OCI-LY3 (cell line): ENCODE data around the gene GPC3.

Source experiments
- H2AFZ ChIP-seq: fragments of 200-600, 300-600 bp; shearing (Covaris generic); 2 replicates; pipeline ENCODE4 v1.6.0; 2014; ENCODE audit warnings: antibody characterized with exemption, low read depth, low read length
- H3K27ac ChIP-seq: fragments of 200-600, 300-600 bp; sonication (generic); 2 replicates; pipeline ENCODE4 v1.5.1; 2014; ENCODE audit warnings: mild to moderate bottlenecking, low read length, moderate library complexity, mixed read lengths
- H3K27me3 ChIP-seq: fragments of 200-600, 300-600 bp; sonication (generic); 2 replicates; pipeline ENCODE4 v1.6.1; 2014; ENCODE audit warnings: low read depth, low read length, mixed read lengths
- H3K36me3 ChIP-seq: fragments of 200-600, 300-600 bp; sonication (generic); replicated peaks from 2 replicates; pipeline ENCODE3; 2014; ENCODE audit warnings: low read depth, low read length, mixed read lengths
- H3K4me1 ChIP-seq: fragments of 300-600, 200-600 bp; sonication (generic); 2 replicates; pipeline ENCODE4 v1.6.1; 2014; ENCODE audit warnings: low read length, mixed read lengths
- H3K4me2 ChIP-seq: fragments of 200-600, 300-600 bp; sonication (generic); 2 replicates; pipeline ENCODE4 v1.6.1; 2014; ENCODE audit warnings: low read length, mixed read lengths
- H3K4me3 ChIP-seq: fragments of 300-600, 200-600 bp; sonication (generic); 2 replicates; pipeline ENCODE4 v1.5.1; 2014; ENCODE audit warnings: antibody characterized with exemption, mild to moderate bottlenecking, low read length, moderate library complexity
- H3K79me2 ChIP-seq: fragments of 300-600, 200-600 bp; shearing (Covaris generic); 2 replicates; pipeline ENCODE4 v1.6.1; 2014; ENCODE audit warnings: mild to moderate bottlenecking, low read length, mixed read lengths
- H3K9ac ChIP-seq: fragments of 300-600, 200-600 bp; shearing (Covaris generic); 2 replicates; pipeline ENCODE4 v1.6.0; 2014; ENCODE audit warnings: mild to moderate bottlenecking, low read length, moderate library complexity
- H3K9me3 ChIP-seq: fragments of 200-600, 300-600 bp; shearing (Covaris generic); 2 replicates; pipeline ENCODE4 v1.6.1; 2014; ENCODE audit warnings: low read length, mixed read lengths; ENCODE audit not compliant: insufficient read depth
- H4K20me1 ChIP-seq: fragments of 200-600, 300-600 bp; sonication (generic); 2 replicates; pipeline ENCODE4 v1.6.1; 2016; ENCODE audit warnings: low read length, mixed read lengths; ENCODE audit not compliant: insufficient read depth
- CTCF ChIP-seq: fragments of 200-600, 300-600 bp; sonication (generic); IDR thresholded peaks from 2 replicates; pipeline ENCODE4 v1.5.1; 2014; ENCODE audit warnings: antibody characterized with exemption, low read length, low read depth
- EZH2phosphoT487 ChIP-seq: fragments of 200-600 bp; shearing (Covaris generic); IDR thresholded peaks from 2 replicates; pipeline ENCODE4 v1.6.1; 2018; ENCODE audit warnings: antibody characterized with exemption, mixed run types, low read depth

GPC3 gene

GRCh38 chrX:133495464-133496391 is 489.7 kb downstream of the GPC3 start:
- H3K9me3 ChIP-seq: no peaks in the 10 kb centered on the region
- no peaks in the 10 kb centered on the region for H3K79me2 ChIP-seq
- H3K27me3 ChIP-seq: no peaks in the 10 kb centered on the region
- H3K4me3 ChIP-seq: no peak overlapping the region
- no peak overlapping the region for H2AFZ ChIP-seq
- H3K27ac ChIP-seq: no peak overlapping the region
- no peak overlapping the region for H3K9ac ChIP-seq
- no peaks in the 10 kb centered on the region for H4K20me1 ChIP-seq
- TF ChIP-seq EZH2phosphoT487: no peak
- TF ChIP-seq CTCF: no peak
- H3K4me2 ChIP-seq: no peak overlapping the region
- H3K36me3 ChIP-seq: no peaks in the 10 kb centered on the region
- no peaks in the 10 kb centered on the region for H3K4me1 ChIP-seq

GRCh38 chrX:133493366-133493765 is 492.0 kb downstream of the GPC3 start:
- TF ChIP-seq EZH2phosphoT487: no peak
- no peak for TF ChIP-seq CTCF
- Histone ChIP-seq H3K27ac (no peak overlapping the region), H3K9me3 (no peaks in the 10 kb centered on the region), H3K36me3 (no peaks in the 10 kb centered on the region), H3K4me3 (no peak overlapping the region), H3K27me3 (no peaks in the 10 kb centered on the region), H3K79me2 (no peaks in the 10 kb centered on the region), H3K4me2 (no peak overlapping the region), H2AFZ (no peak overlapping the region), H3K4me1 (no peaks in the 10 kb centered on the region), H4K20me1 (no peaks in the 10 kb centered on the region), H3K9ac (no peak overlapping the region)

GRCh38 chrX:133490955-133491354 is 494.4 kb downstream of the GPC3 start:
- no peaks in the 10 kb centered on the region for H3K36me3 ChIP-seq
- no peak overlapping the region for H3K27ac ChIP-seq
- TF ChIP-seq CTCF: no peak
- no peaks in the 10 kb centered on the region for H3K9me3 ChIP-seq
- no peak overlapping the region for H3K4me2 ChIP-seq
- H3K79me2 ChIP-seq: no peaks in the 10 kb centered on the region
- no peak overlapping the region for H3K9ac ChIP-seq
- no peak overlapping the region for H2AFZ ChIP-seq
- no peak overlapping the region for H3K4me3 ChIP-seq
- H4K20me1 ChIP-seq: no peaks in the 10 kb centered on the region
- no peaks in the 10 kb centered on the region for H3K27me3 ChIP-seq
- no peaks in the 10 kb centered on the region for H3K4me1 ChIP-seq
